Heart right ventricle (tissue), 16 donors: Measurements from ENCODE around the gene TMEM212. TPM values are rescaled to one million over a fixed set of nuclear protein-coding genes. Genes with fewer than 3 reads are reported as not detected.

Experiments
- ATAC-seq, 8 donors: fragments of 200-7000 bp; cut with Tn5 transposase; one replicate each; pipeline ENCODE4 v1.9.1; 2020; ENCODE audit warnings: mild to moderate bottlenecking in 8 of 8, moderate library complexity in 8 of 8, moderate number of reproducible peaks in 1 of 8
- DNase-seq, 2 donors: peaks; one replicate each; pipeline ENCODE4 v3.0.0-alpha.2; 2020
- H3K27ac ChIP-seq, 10 donors: fragments of 200-600 bp; sonication (generic) in 2 of 10; one replicate each; pipeline versions ENCODE4 v1.5.0 to v1.8.0; 2020 to 2022; ENCODE audit warnings: mild to moderate bottlenecking in 3 of 10
- H3K27me3 ChIP-seq, 7 donors: fragments of 200-600 bp; one replicate each; pipeline ENCODE4 v1.8.0; 2021 to 2022; ENCODE audit warnings: mild to moderate bottlenecking in 2 of 7
- H3K36me3 ChIP-seq, 9 donors: fragments of 200-600 bp; sonication (generic) in 1 of 9; one replicate each; pipeline versions ENCODE4 v1.5.0 to v1.8.0; 2020 to 2022; ENCODE audit warnings: mild to moderate bottlenecking in 2 of 9
- H3K4me1 ChIP-seq, 9 donors: fragments of 200-600 bp; sonication (generic) in 1 of 9; one replicate each; pipeline versions ENCODE4 v1.5.0 to v1.8.0; 2020 to 2022; ENCODE audit warnings: mild to moderate bottlenecking in 4 of 9
- H3K4me3 ChIP-seq, 10 donors: fragments of 200-600 bp; sonication (generic) in 2 of 10; one replicate each; pipeline versions ENCODE4 v1.5.0 to v1.8.0; 2020 to 2022; ENCODE audit warnings: mild to moderate bottlenecking in 7 of 10, moderate library complexity in 2 of 10
- H3K9me3 ChIP-seq, 11 donors: fragments of 200-600 bp in 10 of 11; sonication (generic) in 2 of 11; one replicate each; pipeline versions ENCODE4 v1.5.0 to v1.8.0; 2013 to 2022; ENCODE audit warnings: mild to moderate bottlenecking in 2 of 11, control low read depth in 1 of 11, moderate library complexity in 1 of 11
- WGBS, 2 donors: extraction: QIAGEN DNeasy Blood & Tissue Kit; methylation state at CpG; one replicate each; pipeline ENCODE4 v1.1.7; 2013; ENCODE audit warnings: inconsistent platforms in 1 of 2; 5-methylcytosine and 5-hydroxymethylcytosine counted together
- intact Hi-C, 10 donors: fragments of 100-400 bp; cut with DNase I; formaldehyde crosslinking; loops; one replicate each; pipeline versions ENCODE4 v1.11.1 to v1.14.2; 2022
- polyA plus RNA-seq, 2 donors: library from polyadenylated mRNA; stranded (reverse); fragments of 200-250 nt; gene quantifications; one replicate each; pipeline ENCODE4 v1.2.3, GENCODE V29; 2013
- total RNA-seq, 10 donors: library from RNA; stranded (reverse); fragmentation: NEBNext Ultra II Directional in 3 of 10; extraction: Animal tissue kit (Norgen Biotek cat#: 25700) in 3 of 10; gene quantifications; one replicate each; pipeline versions ENCODE4 v1.2.1 to v1.2.4, GENCODE V29; 2021 to 2023
- TF ChIP-seq, protein P1 (sequence below), 9 donors: fragments of 200-600 bp; sonication (generic) in 2 of 9; IDR thresholded peaks; one replicate each; pipeline versions ENCODE4 v1.5.0 to v1.8.0; 2021 to 2022; ENCODE audit warnings: antibody characterized with exemption in 9 of 9, mild to moderate bottlenecking in 5 of 9, moderate library complexity in 1 of 9
- donor health status: Arrhythmogenic right ventricular cardiomyopathy.
- donor health status: ischemic (EF 13 %, LVEDD 7.1; RV severe dilation, severe dysfunction).
- donor health status: healthy with polysubstance abuse.
- donor health status: DM: no; HTN: yes; CAD: no.
- donor health status: DM: no; HTN: no; CAD: no.
- donor health status: ischemic (EF 25% LVEDD 6.9; RV normal size, moderate dysfunction).
- donor health status: ischemic (EF 25% LVEDD 5.7; RV mildly dilated, moderate dysfunction).
- donor health status: healthy.
- donor health status: DM: yes; HTN: yes; CAD: no.
- donor health status: Ischemic cardiomyopathy.
- donor health status: ischemic (EF 35%, LVEDD 5.7; RV mildly dilated, moderate dysfunction).
- donor health status: nonischemic (EF 11% LVEDD 7.7; RV severe dilation, severe dysfunction).
- donor health status: DM: yes; HTN: yes; CAD: no.
- donor health status: PGD.
- donor health status: ischemic (EF 29% LVEDD 5.4; RV normal size, mild dysfunction).
- donor health status: nonischemic (EF 23%, LVEDD 6.1; RV moderate dilation, normal function).

TMEM212 gene
- total and polyA plus RNA-seq, 12 donors, result not detected

DNA sequence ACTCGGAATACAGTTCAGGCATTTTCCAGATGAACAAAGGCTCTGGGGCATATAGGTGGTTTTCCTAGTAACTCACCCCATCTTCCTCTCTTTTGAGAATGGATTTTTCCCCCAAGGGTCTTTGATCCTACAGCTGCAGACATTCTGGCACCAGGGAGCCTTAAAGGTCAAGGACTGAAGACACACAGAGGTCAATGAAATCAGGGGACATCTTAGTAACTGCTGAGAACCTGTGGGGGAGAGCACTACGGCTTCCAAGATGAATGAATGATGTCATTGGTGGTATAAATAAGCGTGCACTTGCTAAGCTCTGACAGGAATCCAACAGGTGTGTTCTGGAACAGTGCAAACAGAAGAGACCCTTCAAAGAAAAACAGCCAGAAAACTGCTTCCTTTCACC lies 36.3 kb downstream of the TMEM212 start:
- TF ChIP-seq, protein P1, sequence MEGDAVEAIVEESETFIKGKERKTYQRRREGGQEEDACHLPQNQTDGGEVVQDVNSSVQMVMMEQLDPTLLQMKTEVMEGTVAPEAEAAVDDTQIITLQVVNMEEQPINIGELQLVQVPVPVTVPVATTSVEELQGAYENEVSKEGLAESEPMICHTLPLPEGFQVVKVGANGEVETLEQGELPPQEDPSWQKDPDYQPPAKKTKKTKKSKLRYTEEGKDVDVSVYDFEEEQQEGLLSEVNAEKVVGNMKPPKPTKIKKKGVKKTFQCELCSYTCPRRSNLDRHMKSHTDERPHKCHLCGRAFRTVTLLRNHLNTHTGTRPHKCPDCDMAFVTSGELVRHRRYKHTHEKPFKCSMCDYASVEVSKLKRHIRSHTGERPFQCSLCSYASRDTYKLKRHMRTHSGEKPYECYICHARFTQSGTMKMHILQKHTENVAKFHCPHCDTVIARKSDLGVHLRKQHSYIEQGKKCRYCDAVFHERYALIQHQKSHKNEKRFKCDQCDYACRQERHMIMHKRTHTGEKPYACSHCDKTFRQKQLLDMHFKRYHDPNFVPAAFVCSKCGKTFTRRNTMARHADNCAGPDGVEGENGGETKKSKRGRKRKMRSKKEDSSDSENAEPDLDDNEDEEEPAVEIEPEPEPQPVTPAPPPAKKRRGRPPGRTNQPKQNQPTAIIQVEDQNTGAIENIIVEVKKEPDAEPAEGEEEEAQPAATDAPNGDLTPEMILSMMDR (IDR thresholded peaks at IDR 0.05), result no peak
- ATAC-seq (no peak), DNase-seq (no peak)
- WGBS, 2 donors, result 93 to 94% methylated on average over 3 of the region's 3 CpGs
- Histone ChIP-seq H3K36me3 (no peaks in the 10 kb centered on the region), H3K27me3 (no peaks in the 10 kb centered on the region), H3K4me3 (no peak overlapping the region), H3K9me3 (no peaks in the 10 kb centered on the region), H3K4me1 (peaks cover 0 to 35% (median 14%) of the 10 kb centered on the region in 9 donors), H3K27ac (no peak overlapping the region)
- intact Hi-C loops, result no loop called here

DNA sequence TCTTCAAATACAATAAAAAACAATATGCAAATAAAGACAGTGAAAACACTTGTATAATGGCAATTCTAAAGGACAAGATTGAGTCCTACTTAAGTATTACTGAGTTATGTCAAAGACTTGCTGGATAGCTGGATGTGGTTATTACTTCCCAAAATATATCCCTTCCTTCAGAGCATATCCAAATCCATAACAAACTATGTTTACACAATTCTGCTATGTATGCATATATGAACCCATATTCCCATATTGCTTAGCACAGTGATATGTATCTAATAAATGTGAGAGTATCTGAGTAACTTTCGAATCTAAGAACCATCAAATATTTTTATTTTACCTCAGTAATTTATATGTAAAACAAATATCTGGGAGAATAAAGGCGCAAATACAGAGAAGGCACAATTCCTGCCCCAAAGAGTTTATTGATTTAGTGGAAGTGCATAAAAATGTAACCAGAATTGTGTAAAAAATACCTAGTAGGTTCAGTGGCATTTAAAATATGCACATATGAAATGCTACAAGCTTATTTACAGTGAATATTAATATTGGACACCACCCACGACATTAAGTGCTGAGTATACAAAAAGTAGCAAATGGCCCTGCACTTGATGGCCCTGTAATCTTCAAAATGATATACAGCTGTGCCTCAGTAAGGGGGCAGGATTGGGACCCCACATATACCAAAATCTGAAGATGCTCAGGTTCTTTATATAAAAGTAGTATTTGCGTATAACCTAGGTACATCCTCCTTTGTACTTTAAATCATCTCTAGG lies 37.1 kb downstream of the TMEM212 start:
- Histone ChIP-seq H3K4me1 (peaks cover 0 to 27% (median 6%) of the 10 kb centered on the region in 9 donors), H3K27ac (no peak overlapping the region), H3K36me3 (no peaks in the 10 kb centered on the region), H3K27me3 (no peaks in the 10 kb centered on the region), H3K9me3 (no peaks in the 10 kb centered on the region), H3K4me3 (no peak overlapping the region)
- intact Hi-C loops, result no loop called here
- TF ChIP-seq, protein P1 (IDR thresholded peaks at IDR 0.05), result no peak
- WGBS, 2 donors, result 94 to 98% methylated on average over 4 of the region's 4 CpGs
- ATAC-seq (no peak), DNase-seq (no peak)

DNA sequence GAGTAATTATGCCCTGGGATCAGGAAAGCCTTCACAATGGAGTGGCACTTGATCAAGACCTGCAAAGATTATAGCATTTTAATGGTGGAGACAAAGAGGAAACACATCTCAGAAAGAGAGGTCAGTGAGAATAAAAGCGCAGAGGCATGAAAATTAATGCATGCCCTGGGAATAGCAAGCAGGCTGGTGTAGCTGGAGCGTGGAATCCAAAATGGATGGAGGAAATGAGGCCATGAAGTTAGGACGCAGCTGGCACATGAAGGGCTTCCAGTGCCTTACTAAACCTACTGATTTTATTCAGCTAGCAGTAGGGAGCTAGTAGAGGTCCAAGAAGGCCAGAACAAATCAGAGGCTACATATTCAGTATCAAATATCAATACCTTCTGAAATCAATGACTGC lies 38.1 kb downstream of the TMEM212 start:
- H3K27me3 ChIP-seq, result no peaks in the 10 kb centered on the region
- no peak overlapping the region for H3K27ac ChIP-seq
- H3K4me3 ChIP-seq, result no peak overlapping the region
- DNase-seq (no peak), ATAC-seq (no peak)
- TF ChIP-seq, protein P1 (IDR thresholded peaks at IDR 0.05), result no peak
- WGBS, 2 donors, result 86 to 94% methylated on average over 3 of the region's 3 CpGs
- no peaks in the 10 kb centered on the region for H3K9me3 ChIP-seq
- H3K36me3 ChIP-seq, result no peaks in the 10 kb centered on the region
- H3K4me1 ChIP-seq, result peaks cover 0 to 17% (median 6%) of the 10 kb centered on the region in 9 donors
- intact Hi-C loops, result no loop called here

DNA sequence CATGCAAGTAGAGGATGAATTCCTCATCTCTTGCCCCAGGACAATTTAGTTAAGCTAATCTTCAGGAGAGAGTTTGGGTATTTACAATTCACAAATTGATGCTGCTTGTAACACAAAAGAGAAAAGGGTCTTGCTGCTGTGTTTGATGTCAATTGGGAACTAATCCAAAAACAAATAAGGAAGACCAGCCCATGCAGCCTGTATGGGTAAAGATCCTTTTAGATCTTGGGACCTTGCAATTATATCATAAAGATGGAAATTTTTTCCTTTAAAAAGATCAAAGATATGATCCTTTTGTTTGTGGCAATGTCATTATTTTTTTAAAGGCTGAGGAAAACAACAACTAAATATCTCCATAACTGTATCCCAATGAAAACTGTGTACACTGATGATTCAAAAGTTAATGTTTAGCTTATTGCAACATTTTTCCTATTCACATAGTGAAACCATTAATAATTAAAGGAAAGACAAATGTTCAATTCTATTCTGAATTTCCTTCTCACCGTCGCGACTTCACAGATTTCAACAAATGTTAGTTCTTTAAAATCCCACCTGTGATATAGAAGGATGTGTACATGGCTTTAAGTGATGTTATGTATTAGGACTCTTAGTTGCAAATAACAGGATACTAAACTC lies 40.2 kb downstream of the TMEM212 start:
- no peaks in the 10 kb centered on the region for H3K27me3 ChIP-seq
- intact Hi-C loops, result no loop called here
- no peak for DNase-seq
- no peak overlapping the region for H3K4me3 ChIP-seq
- no peaks in the 10 kb centered on the region for H3K9me3 ChIP-seq
- no peaks in the 10 kb centered on the region for H3K36me3 ChIP-seq
- no peak for ATAC-seq
- H3K27ac ChIP-seq, result no peak overlapping the region
- TF ChIP-seq, protein P1 (IDR thresholded peaks at IDR 0.05), result no peak
- 96 to 97% methylated on average over 3 of the region's 3 CpGs for WGBS, 2 donors
- H3K4me1 ChIP-seq, result peaks cover 0 to 6% (median 0%) of the 10 kb centered on the region in 9 donors
